IPS-11a (cell line): ENCODE results near the gene MYO5A.
"Not testable (repeated sequence)": the region's sequence is repeated elsewhere in the genome, so short reads cannot be mapped to it uniquely, and the experiment has no call there.

Experiments
- H3K4me3 ChIP-seq: one replicate; pipeline ENCODE4 v1.5.1; 2013; ENCODE audit warnings: low read depth, low read length, control low read depth

MYO5A gene

DNA sequence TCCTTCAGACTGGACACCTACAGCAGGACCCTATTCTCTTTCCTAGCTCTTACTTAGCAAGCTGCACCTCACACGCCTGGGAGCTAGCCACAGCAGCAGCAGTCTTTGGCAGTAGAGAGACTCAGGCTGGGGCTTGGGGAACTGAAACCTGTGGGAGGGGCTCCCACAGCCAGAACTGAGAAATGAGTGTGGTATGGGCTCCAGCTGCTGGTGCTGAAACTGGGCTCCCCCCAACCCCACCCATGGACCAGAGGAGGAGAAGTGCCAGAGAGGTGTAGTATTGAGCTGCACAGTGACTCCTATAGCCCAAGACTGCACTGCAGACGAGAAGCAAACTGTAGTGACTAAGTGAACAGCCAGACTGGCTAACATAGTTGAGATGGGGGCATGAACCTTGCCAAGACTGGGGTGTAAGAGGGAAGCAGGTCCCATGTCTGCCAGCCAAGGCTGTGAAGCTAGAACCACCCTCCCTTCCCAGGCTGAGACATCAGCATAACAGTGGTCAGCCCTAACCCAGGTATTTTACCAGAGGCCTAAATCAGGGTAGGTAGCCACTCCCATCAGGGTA lies 62.5 kb downstream of the MYO5A start:
- H3K4me3 ChIP-seq: no peak overlapping the region

DNA sequence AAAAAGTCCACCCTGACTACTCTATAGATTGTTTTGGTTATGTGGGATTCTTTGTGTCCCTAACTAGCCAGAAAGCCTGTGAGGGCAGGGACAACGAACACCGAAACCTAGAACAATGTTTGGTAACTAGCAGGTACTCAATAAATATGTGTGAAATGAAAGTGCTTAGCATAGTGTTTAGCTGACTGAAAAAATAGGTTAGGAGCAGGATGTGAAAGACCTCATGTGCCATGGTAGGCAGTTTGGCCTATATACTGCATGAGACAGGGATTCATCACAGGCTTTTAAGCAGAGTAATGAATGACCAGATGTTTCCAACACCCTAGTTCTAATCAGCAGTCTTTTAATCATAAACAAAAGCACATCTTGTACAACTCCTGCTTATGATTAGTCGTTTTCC lies 64.2 kb downstream of the MYO5A start:
- H3K4me3 ChIP-seq: no peak overlapping the region

DNA sequence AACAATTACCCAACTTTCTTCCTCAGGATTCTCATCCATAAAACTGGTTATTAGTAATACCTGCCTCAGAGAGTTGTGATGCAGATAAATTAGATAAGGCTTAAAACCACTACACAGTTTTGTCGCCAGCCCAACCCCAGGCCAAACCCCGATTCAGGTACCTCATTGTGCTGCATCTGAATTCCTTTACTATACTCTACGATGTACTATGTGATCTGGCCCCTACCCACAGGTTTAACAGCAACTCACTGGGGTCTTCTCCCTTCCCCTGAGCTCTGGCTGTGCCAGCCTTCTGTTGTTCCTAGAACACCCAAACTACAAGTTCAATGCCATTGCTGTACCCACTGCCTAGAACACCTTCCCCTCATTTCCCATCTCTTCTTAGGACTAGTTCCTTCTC lies 64.6 kb downstream of the MYO5A start:
- no peak overlapping the region for H3K4me3 ChIP-seq

DNA sequence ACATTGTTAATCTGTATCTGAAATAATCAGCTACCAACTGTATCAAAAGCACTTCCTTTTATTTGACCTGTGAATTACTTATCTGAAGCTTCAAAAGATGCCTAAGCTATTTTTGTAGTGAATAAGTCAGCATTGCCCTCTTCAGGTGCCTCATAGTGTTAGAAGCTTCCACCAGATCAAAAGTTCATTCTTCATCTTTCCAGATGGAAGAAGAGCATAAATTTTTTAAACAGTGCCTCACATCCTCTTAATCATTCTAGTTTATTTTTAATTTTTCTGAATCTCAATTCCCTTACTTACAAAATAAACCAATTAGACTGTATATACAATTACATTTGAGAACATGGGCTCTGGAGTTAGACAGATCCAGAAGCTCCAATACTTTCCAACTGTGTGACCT lies 65.0 kb downstream of the MYO5A start:
- H3K4me3 ChIP-seq: no peak overlapping the region

DNA sequence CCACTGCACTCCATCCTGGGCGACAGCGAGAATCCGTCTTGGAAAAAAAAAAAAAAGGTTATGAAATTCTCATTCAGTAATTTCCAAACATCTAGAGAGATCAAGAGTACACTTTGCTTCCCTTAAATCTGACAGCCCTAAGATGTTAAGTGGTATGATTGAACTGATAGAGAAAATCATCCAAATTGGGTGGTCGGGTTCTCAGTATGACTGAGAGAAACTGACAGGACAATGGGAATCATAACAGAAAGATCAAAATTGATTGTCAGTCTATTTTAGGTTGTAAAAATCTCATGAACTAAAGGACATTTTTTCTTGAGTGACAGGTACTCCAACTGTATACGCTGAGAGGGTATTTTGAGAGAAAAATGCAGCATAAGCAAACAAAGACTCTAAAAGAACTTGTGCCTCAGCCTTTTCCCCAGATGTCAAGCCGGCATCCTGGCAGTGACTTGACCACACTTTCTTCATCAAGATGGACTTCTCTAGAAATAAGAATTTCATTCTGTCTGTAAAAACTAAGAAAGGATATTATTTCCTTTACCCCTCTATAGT lies 65.8 kb downstream of the MYO5A start:
- H3K4me3 ChIP-seq: no peak overlapping the region

DNA sequence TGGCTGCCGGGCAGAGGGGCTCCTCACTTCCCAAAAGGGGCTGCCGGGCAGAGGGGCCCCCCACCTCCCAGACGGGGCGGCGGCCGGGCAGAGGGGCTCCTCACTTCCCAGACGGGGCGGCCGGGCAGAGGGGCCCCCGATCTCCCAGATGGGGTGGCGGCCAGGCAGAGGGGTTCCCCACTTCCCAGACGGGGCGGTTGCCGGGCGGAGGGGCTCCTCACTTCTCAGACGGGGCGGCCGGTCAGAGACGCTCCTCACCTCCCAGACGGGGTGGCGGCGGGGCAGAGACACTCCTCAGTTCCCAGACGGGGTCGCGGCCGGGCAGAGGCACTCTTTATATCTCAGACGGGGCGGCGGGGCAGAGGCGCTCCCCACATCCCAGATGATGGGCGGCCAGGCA lies 69.0 kb downstream of the MYO5A start:
- not testable (repeated sequence) for H3K4me3 ChIP-seq

DNA sequence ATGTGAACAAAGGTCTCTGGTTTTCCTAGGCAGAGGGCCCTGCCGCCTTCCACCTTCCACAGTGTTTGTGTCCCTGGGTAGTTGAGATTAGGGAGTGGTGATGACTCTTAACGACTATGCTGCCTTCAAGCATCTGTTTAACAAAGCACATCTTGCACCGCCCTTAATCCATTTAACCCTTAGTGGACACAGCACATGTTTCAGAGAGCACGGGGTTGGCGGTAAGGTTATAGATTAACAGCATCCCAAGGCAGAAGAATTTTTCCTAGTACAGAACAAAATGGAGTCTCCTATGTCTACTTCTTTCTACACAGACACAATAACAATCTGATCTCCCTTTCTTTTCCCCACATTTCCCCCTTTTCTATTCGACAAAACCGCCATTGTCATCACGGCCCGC lies 69.4 kb downstream of the MYO5A start:
- not testable (repeated sequence) for H3K4me3 ChIP-seq

DNA sequence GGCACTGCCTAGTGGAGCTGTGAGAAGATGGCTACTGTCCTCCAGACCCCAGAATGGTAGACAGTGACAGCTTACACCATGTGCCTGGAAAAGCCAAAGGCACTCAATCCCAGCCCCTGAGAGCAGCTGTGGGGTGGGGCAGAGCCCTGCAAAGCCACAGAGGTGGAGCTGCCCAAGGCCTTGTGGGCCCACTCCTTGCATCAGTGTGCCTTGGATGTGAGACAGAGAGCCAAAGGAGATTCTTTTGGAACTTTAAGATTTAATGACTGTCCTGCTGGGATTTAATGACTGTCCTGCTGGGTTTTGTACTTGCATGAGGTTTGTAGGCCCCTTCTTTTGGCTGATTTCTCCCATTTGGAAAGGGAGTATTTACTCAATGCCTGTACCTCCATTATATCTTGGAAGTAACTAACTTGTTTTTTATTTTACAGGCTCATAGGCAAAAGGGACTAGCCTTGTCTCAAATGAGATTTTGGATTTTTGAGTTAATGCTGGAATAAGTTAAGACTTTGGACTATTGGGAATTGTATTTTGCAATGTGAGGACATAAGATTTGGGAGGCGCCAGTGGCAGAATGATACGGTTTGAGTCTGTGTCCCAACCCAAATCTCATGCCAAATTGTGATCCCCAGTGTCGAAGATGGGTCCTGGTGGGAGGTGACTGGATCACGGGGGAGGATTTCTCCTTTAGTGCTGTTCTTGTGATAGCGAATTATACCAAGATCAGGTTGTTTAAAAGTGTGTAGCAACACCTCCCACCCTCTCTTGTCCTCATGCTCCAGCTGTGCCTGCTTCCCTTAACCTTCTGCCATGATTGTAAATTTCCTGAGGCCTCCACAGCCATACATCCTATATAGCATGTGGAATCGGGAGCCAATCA lies 80.4 kb downstream of the MYO5A start:
- H3K4me3 ChIP-seq: no peak overlapping the region

DNA sequence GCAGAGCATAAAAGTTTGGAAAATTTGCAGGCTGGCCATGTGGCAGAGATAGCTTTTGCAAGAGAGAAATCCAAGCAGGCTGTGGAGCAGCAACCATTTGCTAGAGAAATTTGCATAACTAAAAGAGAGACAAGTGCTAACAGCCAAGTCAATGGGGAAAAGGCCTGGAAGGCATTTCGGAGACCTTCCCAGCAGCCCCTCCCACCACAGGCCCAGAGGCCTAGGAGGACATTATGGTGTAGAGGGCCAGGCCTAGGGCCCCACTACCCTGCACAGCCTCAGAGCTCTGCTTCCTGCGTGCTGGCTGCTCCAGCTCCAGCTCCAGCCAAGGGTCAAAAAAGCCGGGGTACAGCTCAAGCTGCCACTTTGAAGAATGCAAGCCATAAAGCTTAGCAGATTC lies 82.7 kb downstream of the MYO5A start:
- no peak overlapping the region for H3K4me3 ChIP-seq

DNA sequence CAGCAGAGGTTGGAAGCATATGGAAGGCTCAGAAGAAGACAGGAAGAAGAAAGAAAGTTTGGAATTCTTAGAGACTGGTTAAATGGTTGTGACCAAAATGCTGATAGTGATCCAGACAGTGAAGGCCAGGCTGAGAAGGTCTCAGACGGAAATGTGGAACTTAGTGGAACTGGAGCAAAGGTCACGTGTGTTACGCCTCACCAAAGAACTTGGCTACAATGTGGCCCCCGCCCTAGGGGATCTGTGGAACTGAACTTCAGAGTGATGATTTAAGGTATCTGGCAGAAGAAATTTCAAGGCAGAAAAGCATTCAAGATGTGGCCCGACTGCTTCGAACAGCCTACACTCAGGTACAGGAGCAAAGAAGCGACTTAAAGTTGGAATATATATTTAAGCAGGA lies 83.1 kb downstream of the MYO5A start:
- no peak overlapping the region for H3K4me3 ChIP-seq

DNA sequence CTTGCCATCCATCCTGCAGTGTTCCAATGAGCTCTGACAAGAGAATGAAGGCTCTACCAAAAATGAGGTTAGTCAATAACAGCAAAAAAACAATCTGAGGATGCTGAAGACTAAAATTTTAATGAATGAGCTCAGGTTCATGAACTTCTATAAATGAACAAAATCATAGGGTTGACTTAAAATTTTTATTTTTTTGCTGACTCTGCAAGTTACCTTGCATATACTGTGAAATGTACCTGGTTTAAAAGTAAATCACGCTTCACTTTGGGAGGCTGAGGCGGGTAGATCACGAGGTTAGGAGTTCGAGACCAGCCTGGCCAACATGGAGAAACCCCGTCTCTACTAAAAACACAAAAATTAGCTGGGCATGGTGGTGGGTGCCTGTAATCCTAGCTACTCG lies 85.5 kb downstream of the MYO5A start:
- not testable (repeated sequence) for H3K4me3 ChIP-seq

DNA sequence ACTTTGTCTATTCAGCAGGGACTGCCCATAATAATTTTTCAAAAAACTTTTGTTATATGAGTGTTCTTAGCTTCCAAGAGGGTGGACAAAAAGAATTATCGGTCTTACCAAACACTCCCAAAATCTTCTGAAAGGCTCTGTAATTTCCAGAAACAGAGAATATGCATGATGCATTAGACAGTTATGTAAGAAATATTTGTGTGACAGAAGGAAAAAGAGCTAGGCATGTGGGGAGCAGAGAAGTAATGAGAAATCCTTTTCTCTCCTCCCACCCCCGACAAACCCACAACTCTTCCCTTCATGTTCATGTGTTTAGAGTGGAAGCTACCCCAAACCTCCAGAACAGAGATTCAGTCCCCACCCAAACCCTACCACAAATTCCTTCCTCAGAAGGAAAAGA lies 86.8 kb downstream of the MYO5A start:
- no peak overlapping the region for H3K4me3 ChIP-seq

DNA sequence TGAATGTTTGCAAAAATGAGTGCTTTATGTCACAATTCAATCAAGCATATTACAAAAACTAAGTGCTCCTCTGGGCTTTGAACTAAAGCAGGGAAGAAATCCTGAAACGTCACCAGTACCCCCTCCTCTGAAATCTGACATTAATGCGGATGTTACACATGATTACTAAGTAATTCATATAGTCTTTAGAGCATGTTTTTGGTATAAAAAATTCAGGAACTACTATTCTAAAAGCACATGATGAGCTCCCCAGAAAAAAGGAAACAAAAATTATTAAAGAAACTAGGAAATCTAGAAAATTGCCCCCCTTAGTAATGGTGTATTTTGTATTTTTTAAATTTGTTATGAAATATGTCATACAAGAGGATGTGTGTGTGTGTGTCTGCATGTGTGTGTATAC lies 87.7 kb downstream of the MYO5A start:
- H3K4me3 ChIP-seq: no peak overlapping the region

DNA sequence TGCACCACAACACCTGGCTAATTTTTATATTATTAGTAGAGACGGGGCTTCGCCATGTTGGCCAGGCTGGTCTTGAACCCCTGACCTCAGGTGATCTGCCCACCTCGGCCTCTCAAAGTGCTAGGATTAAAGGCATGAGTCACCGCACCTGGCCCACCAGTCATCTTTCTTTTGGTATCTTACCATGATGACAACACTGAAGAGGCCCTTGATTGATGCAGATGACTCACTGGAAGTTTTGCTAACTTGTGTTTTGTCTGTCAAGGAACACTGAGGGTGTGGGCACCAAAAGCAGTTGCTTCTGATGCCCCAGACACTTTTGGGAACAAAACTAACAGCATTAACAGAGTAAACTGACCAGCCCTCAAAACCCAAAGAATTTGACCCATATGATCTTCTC lies 88.3 kb downstream of the MYO5A start:
- no peak overlapping the region for H3K4me3 ChIP-seq

DNA sequence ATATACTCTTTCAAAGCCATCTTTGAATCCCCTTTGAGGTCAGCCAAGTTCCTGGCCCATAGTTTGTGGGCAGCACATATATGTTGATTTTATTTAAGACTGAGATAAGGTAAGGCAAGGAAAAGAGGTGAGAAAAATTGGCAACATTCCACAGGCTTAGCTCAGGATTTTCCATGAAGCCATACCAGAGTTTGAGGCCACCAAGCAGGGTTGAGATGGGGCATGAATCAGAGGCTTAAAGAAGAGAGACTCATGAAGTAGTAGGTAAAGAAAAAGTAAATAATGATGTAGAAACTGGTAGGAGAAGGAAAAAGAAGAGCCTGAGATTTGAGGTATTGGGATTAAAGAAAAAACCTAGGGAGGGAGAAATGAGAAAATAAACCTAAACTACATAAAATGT lies 89.2 kb downstream of the MYO5A start:
- no peak overlapping the region for H3K4me3 ChIP-seq

DNA sequence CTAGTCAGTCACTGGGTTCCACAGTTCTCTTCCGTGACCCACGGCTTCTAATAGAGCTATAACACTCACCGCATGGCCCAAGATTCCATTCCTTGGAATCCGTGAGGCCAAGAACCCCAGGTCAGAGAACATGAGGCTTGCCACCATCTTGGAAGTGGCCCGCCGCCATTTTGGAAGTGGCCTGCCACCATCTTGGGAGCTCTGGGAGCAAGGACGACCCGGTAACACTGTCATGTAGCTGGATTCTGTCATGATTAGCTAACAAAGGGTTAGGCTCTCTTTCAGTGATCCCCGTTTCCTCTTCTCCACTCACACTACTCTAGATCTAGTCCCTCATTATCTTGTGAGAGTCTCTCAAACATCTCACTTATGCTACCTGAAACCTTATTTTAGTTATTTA lies 89.6 kb downstream of the MYO5A start:
- H3K4me3 ChIP-seq: not testable (repeated sequence)

DNA sequence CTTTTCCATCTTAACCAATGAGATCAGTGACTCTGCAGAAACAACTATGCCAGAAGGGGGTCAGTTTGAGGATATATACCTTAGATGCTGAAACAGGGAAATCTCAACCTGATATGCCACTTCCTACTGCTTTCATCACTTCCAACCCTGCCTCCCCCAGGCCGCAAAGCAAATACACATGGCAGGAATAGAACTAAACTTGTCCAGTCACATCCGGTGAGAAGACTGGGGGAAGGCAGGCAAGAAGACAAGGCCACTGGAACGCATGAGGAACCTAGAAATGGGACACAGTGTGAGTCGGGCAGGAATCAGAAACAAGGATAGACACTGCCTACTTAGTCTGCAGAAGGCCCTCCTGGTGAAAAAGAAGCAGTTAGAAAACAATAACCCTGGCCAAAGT lies 90.6 kb downstream of the MYO5A start:
- no peak overlapping the region for H3K4me3 ChIP-seq

DNA sequence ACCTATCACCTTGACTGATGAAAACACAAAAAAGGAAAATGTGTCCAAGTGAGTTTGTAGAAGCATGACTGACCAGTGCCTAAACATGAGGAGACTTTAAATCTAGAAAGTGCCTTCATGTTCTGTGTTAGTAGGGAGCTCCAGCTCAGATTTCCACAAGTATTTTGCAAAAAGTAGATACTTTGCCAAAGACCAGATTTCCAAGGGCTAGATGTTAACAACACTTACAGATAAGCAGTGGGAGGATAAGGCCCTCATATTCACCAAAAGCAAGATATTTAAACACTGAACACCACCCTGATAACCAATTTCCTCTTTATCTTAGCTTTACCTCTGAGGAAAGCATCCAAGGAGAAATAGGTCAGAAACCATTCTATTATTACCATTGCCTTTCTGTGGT lies 91.0 kb downstream of the MYO5A start:
- no peak overlapping the region for H3K4me3 ChIP-seq

DNA sequence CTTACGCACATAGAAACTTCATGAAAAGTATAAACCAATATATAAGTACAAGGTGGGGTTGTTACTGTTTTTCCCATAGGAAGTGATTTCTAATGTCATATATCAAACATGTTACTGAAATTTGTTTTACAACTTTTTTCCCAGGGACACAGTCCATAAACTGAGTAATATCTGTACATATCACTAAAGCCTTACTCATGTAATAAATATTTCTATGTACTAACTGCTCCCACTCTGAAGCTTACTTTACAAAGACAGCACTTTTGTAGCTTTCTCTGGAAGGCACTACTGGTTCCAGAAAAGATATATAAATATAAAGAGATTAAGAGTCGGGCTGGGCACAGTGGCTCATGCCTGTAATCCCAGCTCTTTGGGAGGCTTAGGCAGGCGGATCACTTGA lies 91.7 kb downstream of the MYO5A start:
- H3K4me3 ChIP-seq: no peak overlapping the region

DNA sequence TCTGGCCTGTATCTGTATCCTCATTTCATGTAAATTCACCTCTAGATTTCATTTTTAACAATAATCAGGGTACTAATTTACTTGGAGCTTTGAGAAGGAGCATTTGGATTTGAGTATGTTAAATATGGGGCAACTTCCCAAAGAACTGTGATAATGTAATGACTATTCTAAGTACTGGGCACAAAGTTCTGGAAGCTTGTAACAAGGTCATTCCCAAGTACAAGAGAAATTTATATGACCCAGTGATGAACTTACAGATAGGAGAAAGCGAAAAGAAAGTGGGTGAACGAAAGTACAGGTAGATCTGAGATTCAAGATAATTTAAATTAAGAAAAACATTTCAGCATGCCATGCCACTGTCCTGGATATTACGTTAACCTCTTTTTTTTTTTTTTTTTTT lies 93.8 kb downstream of the MYO5A start:
- no peak overlapping the region for H3K4me3 ChIP-seq

DNA sequence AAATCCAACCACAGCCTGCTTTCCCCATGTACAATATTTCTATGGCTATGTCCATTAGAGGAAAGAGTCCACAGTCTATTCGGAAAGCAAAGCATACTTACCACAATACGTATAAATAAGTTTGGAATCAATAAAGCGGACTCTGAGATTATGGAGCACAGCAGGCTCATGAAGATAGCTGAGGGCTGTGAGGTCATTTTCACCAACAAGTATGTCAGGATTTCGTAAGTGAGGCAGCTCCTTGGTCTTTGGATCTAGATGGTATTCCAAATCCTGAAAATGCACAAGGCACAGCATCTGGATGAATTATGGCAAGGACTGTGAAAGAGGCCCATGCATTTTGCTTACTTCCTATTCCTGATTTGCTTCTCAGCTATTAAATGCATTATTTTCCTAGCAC lies 100.4 kb downstream of the MYO5A start:
- H3K4me3 ChIP-seq: no peak overlapping the region

DNA sequence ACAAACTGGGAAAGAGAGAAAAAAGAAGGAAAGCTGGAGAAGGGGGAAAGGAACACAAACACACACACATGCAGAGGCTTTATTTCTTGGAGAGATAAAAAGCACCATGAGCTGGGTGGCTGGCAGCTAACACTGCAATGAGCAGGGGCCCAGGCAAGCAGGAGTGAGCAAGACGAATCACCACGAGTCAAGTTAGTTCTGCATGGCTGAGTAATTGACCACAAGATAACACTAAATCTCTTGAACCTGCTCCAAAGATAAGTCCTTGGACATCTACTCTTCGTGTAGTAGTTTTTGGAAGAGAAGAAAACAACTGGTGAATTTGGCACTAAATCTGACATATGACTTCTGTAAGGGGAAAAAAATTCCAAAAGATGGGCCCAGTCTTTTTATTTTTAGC lies 100.9 kb downstream of the MYO5A start:
- H3K4me3 ChIP-seq: no peak overlapping the region
